GM15510 (cell line): ENCODE measurements around the gene MSI2.

ENCODE experiments used
- POLR2A ChIP-seq: IDR thresholded peaks from 3 replicates; pipeline ENCODE4 v1.6.1; 2011; ENCODE audit warnings: borderline replicate concordance; ENCODE audit not compliant: insufficient read length; ENCODE audit errors: extremely low read depth

The MSI2 gene

GRCh38 chr17:57255776-57256681 is at the start of gene MSI2:
Gene MSI2, plus strand, starts transcription at chr17:57256523. Its CDS starts 220 bp downstream, at chr17:57256743.
- TF ChIP-seq POLR2A = peak; percentile 59

GRCh38 chr17:57206928-57207327 is 49.4 kb upstream of the MSI2 start:
- TF ChIP-seq POLR2A = no peak

GRCh38 chr17:57207396-57207795 is 48.9 kb upstream of the MSI2 start:
- TF ChIP-seq POLR2A = no peak

GRCh38 chr17:57210224-57210553 is 46.1 kb upstream of the MSI2 start:
- TF ChIP-seq POLR2A = no peak

- no peak for TF ChIP-seq POLR2A
Observed at GRCh38 chr17:57210972-57211411, 45.3 kb upstream of the MSI2 start.

GRCh38 chr17:57211543-57211942 is 44.8 kb upstream of the MSI2 start:
- no peak for TF ChIP-seq POLR2A

GRCh38 chr17:57213180-57213825 is 43.0 kb upstream of the MSI2 start:
- TF ChIP-seq POLR2A = no peak

- no peak for TF ChIP-seq POLR2A
Observed at GRCh38 chr17:57215317-57215716, 41.0 kb upstream of the MSI2 start.

- TF ChIP-seq POLR2A = no peak
Observed at GRCh38 chr17:57221366-57222350, 34.7 kb upstream of the MSI2 start.

- no peak for TF ChIP-seq POLR2A
Observed at GRCh38 chr17:57225127-57225526, 31.2 kb upstream of the MSI2 start.

- no peak for TF ChIP-seq POLR2A
Observed at GRCh38 chr17:57226793-57227192, 29.5 kb upstream of the MSI2 start.

- TF ChIP-seq POLR2A = no peak
Observed at GRCh38 chr17:57228911-57229310, 27.4 kb upstream of the MSI2 start.

- no peak for TF ChIP-seq POLR2A
Observed at GRCh38 chr17:57234061-57234738, 22.1 kb upstream of the MSI2 start.

- no peak for TF ChIP-seq POLR2A
Observed at GRCh38 chr17:57234739-57235092, 21.6 kb upstream of the MSI2 start.
